Amniotic stem cell (primary cell): ENCODE measurements around the gene LIN9.
"Not testable (repeated sequence)": the region's sequence is repeated elsewhere in the genome, so short reads cannot be mapped to it uniquely, and the experiment has no call there.

Experiments
- DNase-seq: peaks from one replicate; lab custom pipeline; 2025; lab: John Stamatoyannopoulos, UW

The LIN9 gene

GRCh38 chr1:226272233-226272902, 36.6 kb downstream of the LIN9 start:
- not testable (repeated sequence) for DNase-seq

GRCh38 chr1:226268421-226269124, 40.4 kb downstream of the LIN9 start:
- DNase-seq, result peak; percentile 2

DNA sequence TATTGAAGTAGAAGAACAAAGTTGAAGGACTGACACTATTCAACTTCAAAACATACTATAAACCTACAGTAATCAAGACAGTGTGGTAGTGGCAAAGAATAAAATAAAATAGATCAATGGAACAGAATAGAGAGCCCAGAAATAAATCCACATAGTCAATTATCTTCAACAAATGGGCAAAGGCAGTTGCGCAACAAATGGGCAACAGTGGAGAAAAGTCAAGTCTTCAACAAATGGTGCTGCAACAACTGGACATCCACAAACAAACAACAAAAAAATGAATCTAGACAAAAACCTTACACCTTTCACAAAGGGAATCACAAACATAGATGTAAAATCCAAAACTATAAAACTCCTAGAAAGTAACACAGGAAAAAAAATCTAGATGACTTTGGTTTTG, 47.1 kb downstream of the LIN9 start:
- DNase-seq, result no peak

- no peak for DNase-seq
Observed at GRCh38 chr1:226255380-226255779, 53.6 kb downstream of the LIN9 start.

DNA sequence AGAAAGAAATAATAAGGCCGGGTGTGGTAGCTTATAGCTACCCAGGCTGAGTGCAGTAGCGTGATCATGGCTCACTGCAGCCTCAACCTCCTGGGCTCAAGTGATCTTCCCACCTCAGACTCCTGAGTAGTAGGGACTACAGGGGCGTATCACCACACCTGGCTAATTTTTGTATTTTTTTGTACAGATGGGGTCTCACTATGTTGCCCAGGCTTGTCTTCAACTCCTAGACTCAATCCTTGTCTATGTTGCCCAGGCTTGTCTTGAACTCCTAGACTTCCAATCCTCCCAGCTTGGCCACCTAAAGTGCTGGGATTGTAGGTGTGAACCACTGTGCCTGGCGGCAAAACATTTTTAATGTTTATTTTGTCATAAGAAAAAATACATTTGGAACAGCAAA, 55.0 kb downstream of the LIN9 start:
- DNase-seq, result no peak

GRCh38 chr1:226252841-226253240, 56.1 kb downstream of the LIN9 start:
- DNase-seq, result not testable (repeated sequence)

- DNase-seq, result no peak
Observed at GRCh38 chr1:226250511-226250910, 58.5 kb downstream of the LIN9 start.

DNA sequence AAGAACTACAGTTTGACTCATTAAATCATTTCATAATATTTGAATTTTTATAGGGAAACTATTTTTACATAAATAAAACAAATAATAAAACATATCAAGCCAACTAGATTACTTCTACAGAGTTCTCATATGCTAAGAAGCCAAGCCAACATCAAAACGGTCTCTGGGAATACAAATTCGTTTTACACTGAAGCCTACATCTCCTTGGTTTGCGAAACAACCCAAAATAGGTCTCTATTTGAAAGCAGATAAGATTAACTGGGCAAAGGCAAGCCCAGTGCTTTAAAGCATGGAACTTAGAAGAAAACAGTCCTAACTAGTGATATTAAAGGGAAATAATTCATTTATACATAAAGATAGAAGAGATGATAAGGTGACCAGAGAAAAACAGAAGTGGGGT, 60.2 kb downstream of the LIN9 start:
- DNase-seq, result no peak

- no peak for DNase-seq
Observed at GRCh38 chr1:226248091-226248490, 60.9 kb downstream of the LIN9 start.

DNA sequence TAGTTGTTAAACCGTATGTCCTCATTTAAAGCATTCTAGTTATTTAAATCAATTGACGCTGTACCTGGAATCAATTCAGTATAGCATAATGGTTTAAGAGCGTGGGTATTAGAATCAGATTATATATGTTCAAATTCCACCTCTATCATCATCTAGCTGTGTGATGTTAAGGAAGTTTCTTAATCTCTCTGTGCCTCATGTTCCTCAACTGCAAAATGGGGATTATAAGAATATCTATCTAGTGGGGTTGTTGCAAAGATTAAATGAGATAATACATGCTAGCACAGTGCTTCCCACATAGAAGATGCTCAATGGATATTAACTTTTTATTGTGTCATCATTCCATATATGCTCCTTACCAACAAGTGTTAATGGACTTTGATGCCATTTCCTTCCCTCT, 69.5 kb downstream of the LIN9 start:
- DNase-seq, result no peak

- no peak for DNase-seq
Observed at GRCh38 chr1:226236826-226237225, 72.1 kb downstream of the LIN9 start.

DNA sequence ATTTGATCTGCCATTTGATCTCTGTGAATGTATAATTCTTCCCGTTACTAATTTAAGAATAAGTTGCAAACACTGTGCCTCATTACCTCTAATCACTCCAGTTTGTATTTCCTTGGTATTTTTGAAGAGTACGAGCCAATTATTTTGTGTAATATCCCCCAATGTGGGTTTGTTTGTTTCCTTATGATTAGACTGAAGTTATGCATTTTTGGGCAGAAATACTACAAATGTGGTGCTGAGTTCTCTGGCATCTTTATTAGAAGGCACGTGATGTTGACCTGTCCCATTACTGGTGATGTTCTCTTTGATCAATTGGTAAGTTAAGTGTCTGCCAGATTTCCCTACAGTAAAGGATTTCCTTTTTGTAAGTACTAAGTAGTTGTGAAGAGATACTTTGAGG, 75.2 kb downstream of the LIN9 start:
- no peak for DNase-seq

GRCh38 chr1:226233293-226233692, 75.7 kb downstream of the LIN9 start:
- DNase-seq, result no peak

DNA sequence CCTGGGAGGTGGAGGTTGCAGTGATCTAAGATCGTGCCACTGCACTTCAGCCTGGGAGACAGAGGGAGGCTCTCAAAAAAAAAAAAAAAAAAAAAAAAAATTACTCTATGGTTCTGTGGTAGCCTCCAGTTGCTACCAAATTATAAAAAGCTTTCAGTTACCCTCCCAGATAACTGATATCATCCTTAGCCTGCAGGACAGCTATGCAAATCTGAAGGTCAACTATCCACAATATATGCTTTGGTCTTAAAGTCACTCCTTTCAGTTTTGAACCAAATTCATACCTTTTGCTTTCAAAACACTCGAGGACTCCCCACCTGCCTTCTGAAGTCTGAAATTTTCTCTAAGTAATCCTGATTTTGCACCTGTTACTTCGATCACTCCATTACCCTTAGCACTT, 82.4 kb downstream of the LIN9 start:
- DNase-seq, result no peak

- DNase-seq, result no peak
Observed at GRCh38 chr1:226223786-226224244, 85.1 kb downstream of the LIN9 start.

GRCh38 chr1:226223157-226223785, 85.7 kb downstream of the LIN9 start, which contains the start of gene MIXL1:
TSS of gene MIXL1 (plus strand) at chr1:226223664. CDS start at chr1:226223682, 18 bp downstream.
- no peak for DNase-seq

- DNase-seq, result no peak
Observed at GRCh38 chr1:226222686-226223085, 86.3 kb downstream of the LIN9 start.

GRCh38 chr1:226220473-226221189, 88.3 kb downstream of the LIN9 start:
- no peak for DNase-seq

GRCh38 chr1:226217273-226217672, 91.7 kb downstream of the LIN9 start:
- DNase-seq, result no peak

GRCh38 chr1:226216056-226216455, 92.9 kb downstream of the LIN9 start:
- DNase-seq, result no peak

GRCh38 chr1:226215239-226215638, 93.7 kb downstream of the LIN9 start:
- DNase-seq, result no peak

- DNase-seq, result no peak
Observed at GRCh38 chr1:226212545-226212944, 96.4 kb downstream of the LIN9 start.
